H1 (cell line): ENCODE results near the gene DNAJC9. TPM values are rescaled to one million over a fixed set of nuclear protein-coding genes. Genes with fewer than 3 reads are reported as not detected.

Experiments used
- CTCF ChIA-PET: fragments of 300-600 bp; sonication (Branson Sonifier 250); formaldehyde crosslinking; loops from one replicate; lab custom pipeline; 2021; ENCODE audit not compliant: partially characterized antibody; lab: Charles Lee
- POLR2A ChIA-PET: fragments of 300-600 bp; sonication (Branson Sonifier 250); formaldehyde crosslinking; loops from one replicate; lab custom pipeline; 2021; ENCODE audit warnings: inconsistent platforms; ENCODE audit not compliant: partially characterized antibody; lab: Charles Lee
- DNase-seq, 2 experiments: peaks; one replicate each; pipeline versions ENCODE4 v3.0.0 to v3.0.0-alpha.2; 2010 to 2022; ENCODE audit warnings: low spot score in 2 of 2, low read depth in 1 of 2, mixed read lengths in 1 of 2
- FAIRE-seq: peaks from 2 replicates; lab custom pipeline; 2011; peaks lifted over from hg19 to GRCh38; lab: Jason Lieb, UNC
- H2AFZ ChIP-seq: 2 replicates; pipeline ENCODE4 v1.8.1; 2012; ENCODE audit warnings: low read length, inconsistent platforms
- H2AK5ac ChIP-seq: 2 replicates; pipeline ENCODE4 v1.6.1; 2013; ENCODE audit warnings: low read depth, low read length
- H2BK120ac ChIP-seq: replicated peaks from 2 replicates; pipeline ENCODE3; 2013; ENCODE audit warnings: low read depth, low read length, inconsistent platforms
- H2BK12ac ChIP-seq: 2 replicates; pipeline ENCODE4 v1.6.1; 2013; ENCODE audit warnings: low read depth, low read length
- H2BK15ac ChIP-seq: 2 replicates; pipeline ENCODE4 v1.6.1; 2013; ENCODE audit warnings: low read length
- H2BK20ac ChIP-seq: 2 replicates; pipeline ENCODE4 v1.6.1; 2013; ENCODE audit warnings: low read length
- H2BK5ac ChIP-seq: 2 replicates; pipeline ENCODE4 v1.6.1; 2013; ENCODE audit warnings: low read depth, low read length
- H3K14ac ChIP-seq: 2 replicates; pipeline ENCODE4 v1.6.1; 2013; ENCODE audit warnings: inconsistent platforms; ENCODE audit not compliant: insufficient read length
- H3K18ac ChIP-seq: 2 replicates; pipeline ENCODE4 v1.6.1; 2013; ENCODE audit warnings: low read length; ENCODE audit errors: extremely low read depth
- H3K23ac ChIP-seq: 2 replicates; pipeline ENCODE4 v1.6.1; 2013; ENCODE audit warnings: inconsistent platforms; ENCODE audit not compliant: insufficient read length
- H3K23me2 ChIP-seq: 2 replicates; pipeline ENCODE4 v1.6.1; 2013; ENCODE audit warnings: low read depth, low read length
- H3K27ac ChIP-seq: 2 replicates; pipeline ENCODE4 v1.6.1; 2011; ENCODE audit warnings: low read depth, low read length, inconsistent platforms
- H3K27me3 ChIP-seq, 4 experiments: replicated peaks in 1 of 4; 1 replicate in 1 of 4; 2 replicates in 3 of 4; pipeline versions ENCODE4 v1.6.1 to v1.8.1; 2011 to 2013; ENCODE audit warnings: low read length in 3 of 4, mild to moderate bottlenecking in 3 of 4, inconsistent platforms in 2 of 4, mixed read lengths in 2 of 4, moderate library complexity in 1 of 4; ENCODE audit not compliant: control insufficient read depth in 3 of 4, insufficient read depth in 3 of 4; ENCODE audit errors: extremely low read depth in 1 of 4
- H3K36me3 ChIP-seq, 4 experiments: 2 replicates each; pipeline versions ENCODE4 v1.6.1 to v1.8.1; 2011 to 2013; ENCODE audit warnings: mild to moderate bottlenecking in 4 of 4, low read length in 3 of 4, moderate library complexity in 2 of 4, control low read depth in 1 of 4, inconsistent platforms in 1 of 4; ENCODE audit not compliant: insufficient read depth in 4 of 4, control insufficient read depth in 2 of 4
- H3K4ac ChIP-seq: replicated peaks from 2 replicates; pipeline ENCODE3; 2013; ENCODE audit warnings: low read length, low read depth, mixed read lengths, inconsistent platforms; ENCODE audit not compliant: insufficient read length
- H3K4me1 ChIP-seq, 4 experiments: replicated peaks in 1 of 4; 1 replicate in 1 of 4; 2 replicates in 3 of 4; pipeline versions ENCODE4 v1.6.1 to v1.8.1; 2011 to 2013; ENCODE audit warnings: low read length in 3 of 4, inconsistent platforms in 2 of 4, mixed read lengths in 1 of 4; ENCODE audit not compliant: insufficient read depth in 4 of 4, control insufficient read depth in 3 of 4
- H3K4me2 ChIP-seq, 2 experiments: 2 replicates each; pipeline versions ENCODE4 v1.6.1 to v1.8.1; 2011 to 2013; ENCODE audit warnings: low read depth in 2 of 2, low read length in 2 of 2, control low read depth in 1 of 2, inconsistent platforms in 1 of 2, mild to moderate bottlenecking in 1 of 2; ENCODE audit not compliant: insufficient read depth in 1 of 2
- H3K4me3 ChIP-seq, 4 experiments: fragments of 200-600, 300-600 bp in 1 of 4; sonication (generic), shearing (Covaris generic), sonication (Bioruptor Twin) in 1 of 4; 2 replicates each; pipeline versions ENCODE4 v1.5.1 to v1.8.1; 2011 to 2016; ENCODE audit warnings: low read length in 4 of 4, low read depth in 3 of 4, control low read depth in 2 of 4, inconsistent platforms in 2 of 4, mild to moderate bottlenecking in 2 of 4, mixed read lengths in 1 of 4, moderate library complexity in 1 of 4; ENCODE audit not compliant: insufficient read depth in 2 of 4; ENCODE audit errors: extremely low read depth in 1 of 4
- H3K56ac ChIP-seq: replicated peaks from 2 replicates; pipeline ENCODE3; 2013; ENCODE audit warnings: low read depth, mild to moderate bottlenecking, mixed read lengths, low read length, inconsistent platforms; ENCODE audit not compliant: insufficient read length
- H3K79me1 ChIP-seq: 2 replicates; pipeline ENCODE4 v1.6.1; 2013; ENCODE audit warnings: low read depth, low read length, control low read depth
- H3K79me2 ChIP-seq, 2 experiments: 2 replicates each; pipeline versions ENCODE4 v1.6.1 to v1.8.1; 2012 to 2013; ENCODE audit warnings: low read length in 2 of 2, mild to moderate bottlenecking in 2 of 2, inconsistent platforms in 1 of 2; ENCODE audit not compliant: insufficient read depth in 2 of 2, control insufficient read depth in 1 of 2
- H3K9ac ChIP-seq, 4 experiments: replicated peaks in 1 of 4; 1 replicate in 1 of 4; 2 replicates in 3 of 4; pipeline versions ENCODE4 v1.6.1 to v1.8.1; 2011 to 2013; ENCODE audit warnings: low read depth in 3 of 4, low read length in 3 of 4, control low read depth in 2 of 4, mild to moderate bottlenecking in 2 of 4, moderate library complexity in 2 of 4, inconsistent platforms in 1 of 4; ENCODE audit errors: extremely low read depth in 1 of 4
- H3K9me3 ChIP-seq, 2 experiments: 2 replicates each; pipeline versions ENCODE4 v1.6.1 to v1.8.1; 2012 to 2013; ENCODE audit warnings: mild to moderate bottlenecking in 2 of 2, moderate library complexity in 2 of 2, control low read depth in 1 of 2, inconsistent platforms in 1 of 2, low read depth in 1 of 2, low read length in 1 of 2, mixed read lengths in 1 of 2; ENCODE audit not compliant: insufficient read depth in 2 of 2
- H4K20me1 ChIP-seq, 2 experiments: replicated peaks in 1 of 2; 2 replicates each; pipeline versions ENCODE3 to v1.8.1; 2011 to 2013; ENCODE audit warnings: inconsistent platforms in 2 of 2, low read length in 2 of 2, mild to moderate bottlenecking in 1 of 2; ENCODE audit not compliant: insufficient read depth in 2 of 2, control insufficient read depth in 1 of 2
- H4K5ac ChIP-seq: 2 replicates; pipeline ENCODE4 v1.6.1; 2013; ENCODE audit warnings: low read length, low read depth, mixed read lengths, inconsistent platforms; ENCODE audit not compliant: insufficient read length
- H4K8ac ChIP-seq: 2 replicates; pipeline ENCODE4 v1.8.0; 2013; ENCODE audit warnings: mild to moderate bottlenecking, moderate library complexity, low read length, inconsistent platforms; ENCODE audit not compliant: insufficient read depth; ENCODE audit errors: extremely low read depth
- H4K91ac ChIP-seq: replicated peaks from 2 replicates; pipeline ENCODE3; 2013; ENCODE audit warnings: low read length, mixed read lengths, inconsistent platforms; ENCODE audit not compliant: insufficient read length
- RAD21 ChIP-seq, 2 experiments: IDR thresholded peaks in 1 of 2; conservative IDR thresholded peaks in 1 of 2; 2 replicates each; pipeline ENCODE4 v1.6.1; 2011; ENCODE audit warnings: low read depth in 2 of 2, low read length in 2 of 2, improper control_type of control experiment in 1 of 2, inconsistent platforms in 1 of 2, mild to moderate bottlenecking in 1 of 2, moderate library complexity in 1 of 2
- RBBP5 ChIP-seq: IDR thresholded peaks from 2 replicates; pipeline ENCODE4 v1.7.1; 2012; ENCODE audit warnings: low read depth, mild to moderate bottlenecking, inconsistent platforms, low read length, moderate library complexity, borderline replicate concordance
- WGBS, 2 experiments: shearing (Covaris generic) in 1 of 2; methylation state at CpG; one replicate each; pipeline versions ENCODE4 v1.1.6 to v1.1.7; 2013 to 2015; ENCODE audit warnings: low lambda C conversion rate in 2 of 2, mixed read lengths in 2 of 2, inconsistent platforms in 1 of 2, low coverage in 1 of 2, missing lambda C conversion rate in 1 of 2; ENCODE audit not compliant: insufficient replicate concordance in 2 of 2, insufficient coverage in 1 of 2, insufficient read length in 1 of 2; ENCODE audit errors: extremely low coverage in 1 of 2, missing lambda C conversion rate in 1 of 2; 5-methylcytosine and 5-hydroxymethylcytosine counted together
- polyA plus RNA-seq, 7 experiments: library from polyadenylated mRNA; depleted of rRNA in 3 of 7; stranded (reverse) in 5 of 7; unstranded in 2 of 7; fragments of >200 nt in 5 of 7; fragments of 200-250 nt in 2 of 7; gene quantifications; 1 replicate in 5 of 7; 2 replicates in 1 of 7; 4 replicates in 1 of 7; pipeline versions ENCODE4 v1.2.1 to v1.2.3, GENCODE V29; 2011 to 2013; ENCODE audit warnings: missing spikeins in 2 of 7, mixed read lengths in 2 of 7
- total RNA-seq: library from RNA; stranded (reverse); fragmentation: NEBNext Ultra II Directional; extraction: Animal tissue kit (Norgen Biotek cat#: 25700); gene quantifications from 2 replicates; pipeline ENCODE4 v1.2.1, GENCODE V29; 2021
- TF ChIP-seq, protein P1 (sequence below), 3 experiments: IDR thresholded peaks; 1 replicate in 2 of 3; 2 replicates in 1 of 3; pipeline versions ENCODE4 v1.5.1 to v1.6.1; 2011; ENCODE audit warnings: low read length in 3 of 3, mild to moderate bottlenecking in 3 of 3, inconsistent platforms in 2 of 3, low read depth in 1 of 3, moderate library complexity in 1 of 3; ENCODE audit not compliant: insufficient read depth in 1 of 3; ENCODE audit errors: control extremely low read depth in 1 of 3

The DNAJC9 gene
- total and polyA plus RNA-seq, 2 of the 8 experiments (the other 6 are each of a cell fraction or from before 2014, with no cell fraction given) = 26.0 to 32.2 TPM

DNA sequence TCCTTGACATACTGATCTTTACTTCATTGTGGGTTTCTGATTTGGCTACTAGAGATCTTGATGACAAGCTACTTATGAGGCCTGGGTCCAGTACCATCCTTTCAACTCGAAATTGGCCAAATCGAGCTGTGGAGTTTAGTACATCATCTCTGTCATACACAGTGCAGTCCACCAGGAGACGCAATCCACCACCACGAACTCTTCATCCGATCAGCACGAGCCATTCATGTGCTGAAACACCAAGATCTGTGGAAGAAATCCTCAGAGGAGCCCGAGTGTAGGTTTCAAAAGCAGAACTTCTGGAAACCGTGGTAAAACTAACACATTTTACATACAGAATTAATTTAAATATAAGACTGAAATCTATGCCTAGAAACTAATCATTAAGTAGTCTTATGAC lies 14.2 kb downstream of the DNAJC9 start:
- DNase-seq = no peak

More for the DNA sequence above, 14.2 kb downstream of the DNAJC9 start:
- Histone ChIP-seq H3K23me2 (no peaks in the 10 kb centered on the region), H2BK12ac (no peak overlapping the region), H2BK15ac (no peak overlapping the region), H3K4ac (no peak overlapping the region), H3K4me3 (no peak overlapping the region), H3K36me3 (peaks cover 0 to 27% (median 7%) of the 10 kb centered on the region in 4 experiments; a peak in 4 of 8 replicates), H2BK120ac (no peak overlapping the region), H3K4me1 (no peaks in the 10 kb centered on the region), H3K79me1 (no peaks in the 10 kb centered on the region), H3K79me2 (no peaks in the 10 kb centered on the region), H3K27ac (no peak overlapping the region), H3K9me3 (no peaks in the 10 kb centered on the region), H4K5ac (no peak overlapping the region), H4K91ac (no peak overlapping the region), H4K8ac (no peak overlapping the region), H2AK5ac (no peak overlapping the region), H2AFZ (no peak overlapping the region), H3K4me2 (no peak overlapping the region), H3K9ac (no peak overlapping the region), H2BK20ac (no peak overlapping the region), H2BK5ac (no peak overlapping the region), H4K20me1 (peaks cover 1 to 6% of the 10 kb centered on the region in 2 experiments), H3K18ac (no peak overlapping the region), H3K23ac (no peak overlapping the region), H3K14ac (no peak overlapping the region), H3K27me3 (no peaks in the 10 kb centered on the region), H3K56ac (no peak overlapping the region)
- 86% methylated on average over 8 of the region's 8 CpGs; no CpG with 5 or more reads in 1 of the 2 experiments for WGBS, 2 experiments
- peak; percentile 28 for FAIRE-seq
- CTCF ChIA-PET = interaction anchor here (0.5 to 2.8 kb wide), 5 partner anchors 26 to 410 kb away, joined by 3 to 8 read pairs (median 3); no protein-coding TSS in a partner anchor
- POLR2A ChIA-PET = interaction anchor here (1.5 to 5.9 kb wide), 2 partner anchors 10 to 13 kb away, joined by 5 to 62 read pairs; partner anchors contain the start of gene DNAJC9
- TF ChIP-seq RAD21 (IDR thresholded peaks at IDR 0.05 in 1 of 2, conservative IDR thresholded peaks at IDR 0.05 in 1 of 2; ENCODE audit: low read depth in 2 of 2, low read length in 2 of 2) = peak; percentile 39 to 50; a peak in 3 of 4 replicates
- no peak for TF ChIP-seq RBBP5
- TF ChIP-seq, protein P1, sequence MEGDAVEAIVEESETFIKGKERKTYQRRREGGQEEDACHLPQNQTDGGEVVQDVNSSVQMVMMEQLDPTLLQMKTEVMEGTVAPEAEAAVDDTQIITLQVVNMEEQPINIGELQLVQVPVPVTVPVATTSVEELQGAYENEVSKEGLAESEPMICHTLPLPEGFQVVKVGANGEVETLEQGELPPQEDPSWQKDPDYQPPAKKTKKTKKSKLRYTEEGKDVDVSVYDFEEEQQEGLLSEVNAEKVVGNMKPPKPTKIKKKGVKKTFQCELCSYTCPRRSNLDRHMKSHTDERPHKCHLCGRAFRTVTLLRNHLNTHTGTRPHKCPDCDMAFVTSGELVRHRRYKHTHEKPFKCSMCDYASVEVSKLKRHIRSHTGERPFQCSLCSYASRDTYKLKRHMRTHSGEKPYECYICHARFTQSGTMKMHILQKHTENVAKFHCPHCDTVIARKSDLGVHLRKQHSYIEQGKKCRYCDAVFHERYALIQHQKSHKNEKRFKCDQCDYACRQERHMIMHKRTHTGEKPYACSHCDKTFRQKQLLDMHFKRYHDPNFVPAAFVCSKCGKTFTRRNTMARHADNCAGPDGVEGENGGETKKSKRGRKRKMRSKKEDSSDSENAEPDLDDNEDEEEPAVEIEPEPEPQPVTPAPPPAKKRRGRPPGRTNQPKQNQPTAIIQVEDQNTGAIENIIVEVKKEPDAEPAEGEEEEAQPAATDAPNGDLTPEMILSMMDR (IDR thresholded peaks at IDR 0.05; ENCODE audit: control extremely low read depth in 1 of 3, insufficient read depth in 1 of 3, low read depth in 1 of 3, low read length in 3 of 3) = peak; percentile 27 to 53 (median 48)
